ENCODE measurements around the gene SWT1. TPM values are rescaled to one million over a fixed set of nuclear protein-coding genes. Genes with fewer than 3 reads are reported as not detected.
A peak's percentile ranks its signal among the peaks of the same experiment; 100 is the strongest.

Gene SWT1
- 3.2 and 4.9 TPM in 2 replicates for total RNA-seq

GRCh38 chr1:185156854-185157598 is at the start of gene SWT1, which contains the start of gene TRMT1L:
Gene SWT1 (plus strand): TSS chr1:185157167. CDS start chr1:185160842, 3,675 bp downstream.
Gene TRMT1L (minus strand): TSS chr1:185156953. CDS start chr1:185156712, 241 bp downstream.
- DNase-seq (ENCODE audit: low read depth, low spot score): peak; percentile 98

GRCh38 chr1:185108321-185108720 is 48.6 kb upstream of the SWT1 start:
- no peak for DNase-seq (ENCODE audit: low read depth, low spot score)

- DNase-seq (ENCODE audit: low read depth, low spot score): no peak
These were observed 46.8 kb upstream of the SWT1 start for GRCh38 chr1:185110145-185110544.

- no peak for DNase-seq (ENCODE audit: low read depth, low spot score)
These were observed 45.1 kb upstream of the SWT1 start for GRCh38 chr1:185111873-185112272.

GRCh38 chr1:185112356-185112755 is 44.6 kb upstream of the SWT1 start:
- DNase-seq (ENCODE audit: low read depth, low spot score): no peak

- no peak for DNase-seq (ENCODE audit: low read depth, low spot score)
These were observed 27.3 kb upstream of the SWT1 start for GRCh38 chr1:185129708-185130107.

GRCh38 chr1:185132534-185132933 is 24.4 kb upstream of the SWT1 start:
- no peak for DNase-seq (ENCODE audit: low read depth, low spot score)

- no peak for DNase-seq (ENCODE audit: low read depth, low spot score)
These were observed 18.9 kb upstream of the SWT1 start for GRCh38 chr1:185137896-185138545.

- DNase-seq (ENCODE audit: low read depth, low spot score): no peak
These were observed 17.7 kb upstream of the SWT1 start for GRCh38 chr1:185139246-185139645.

- no peak for DNase-seq (ENCODE audit: low read depth, low spot score)
These were observed 12.7 kb upstream of the SWT1 start for GRCh38 chr1:185144233-185144632.

- no peak for DNase-seq (ENCODE audit: low read depth, low spot score)
These were observed 5.8 kb upstream of the SWT1 start for GRCh38 chr1:185151215-185151614.

GRCh38 chr1:185152187-185152767 is 4.7 kb upstream of the SWT1 start:
- no peak for DNase-seq (ENCODE audit: low read depth, low spot score)

GRCh38 chr1:185154912-185155513 is 2.0 kb upstream of the SWT1 start:
- no peak for DNase-seq (ENCODE audit: low read depth, low spot score)

- no peak for DNase-seq (ENCODE audit: low read depth, low spot score)
These were observed 1.2 kb upstream of the SWT1 start for GRCh38 chr1:185155600-185156287.

GRCh38 chr1:185156288-185156853 is 596 bp upstream of the SWT1 start:
- DNase-seq (ENCODE audit: low read depth, low spot score): no peak

- no peak for DNase-seq (ENCODE audit: low read depth, low spot score)
These were observed 839 bp downstream of the SWT1 start for GRCh38 chr1:185157599-185158412.

- DNase-seq (ENCODE audit: low read depth, low spot score): no peak
These were observed 1.8 kb downstream of the SWT1 start for GRCh38 chr1:185158800-185159199.

- no peak for DNase-seq (ENCODE audit: low read depth, low spot score)
These were observed 3.0 kb downstream of the SWT1 start for GRCh38 chr1:185159966-185160365.

- DNase-seq (ENCODE audit: low read depth, low spot score): no peak
These were observed 5.5 kb downstream of the SWT1 start for GRCh38 chr1:185162491-185162890.

GRCh38 chr1:185166106-185166505 is 9.1 kb downstream of the SWT1 start:
- DNase-seq (ENCODE audit: low read depth, low spot score): no peak
